IPS-15b (cell line): Measurements from ENCODE around the gene CGB8.
"Not testable (repeated sequence)": the region's sequence is repeated elsewhere in the genome, so short reads cannot be mapped to it uniquely, and the experiment has no call there.

Experiments
- H3K27me3 ChIP-seq: one replicate; pipeline ENCODE4 v1.6.1; 2013; ENCODE audit warnings: low read length; ENCODE audit not compliant: control insufficient read depth, insufficient read depth
- H3K36me3 ChIP-seq: one replicate; pipeline ENCODE4 v1.6.1; 2013; ENCODE audit warnings: low read length; ENCODE audit not compliant: control insufficient read depth, insufficient read depth
- H3K4me1 ChIP-seq: one replicate; pipeline ENCODE4 v1.6.1; 2013; ENCODE audit warnings: mild to moderate bottlenecking, low read length; ENCODE audit not compliant: control insufficient read depth, insufficient read depth
- H3K4me3 ChIP-seq: one replicate; pipeline ENCODE4 v1.5.1; 2013; ENCODE audit warnings: low read depth, low read length
- H3K9ac ChIP-seq: one replicate; pipeline ENCODE4 v1.6.1; 2013; ENCODE audit warnings: low read depth, mild to moderate bottlenecking, low read length
- H3K9me3 ChIP-seq: one replicate; pipeline ENCODE4 v1.6.1; 2013; ENCODE audit warnings: mild to moderate bottlenecking, low read length; ENCODE audit not compliant: control insufficient read depth, insufficient read depth

Gene CGB8

GRCh38 chr19:49080392-49080791 is 31.5 kb upstream of the CGB8 start:
- peaks cover 1% of the 10 kb centered on the region for H3K36me3 ChIP-seq
- no peak overlapping the region for H3K4me3 ChIP-seq
- no peaks in the 10 kb centered on the region for H3K4me1 ChIP-seq
- H3K9me3 ChIP-seq: no peaks in the 10 kb centered on the region
- no peak overlapping the region for H3K9ac ChIP-seq
- no peaks in the 10 kb centered on the region for H3K27me3 ChIP-seq

GRCh38 chr19:49074869-49075268 is 26.0 kb upstream of the CGB8 start:
- not testable (repeated sequence) for H3K36me3 ChIP-seq, H3K4me3 ChIP-seq, H3K9ac ChIP-seq, H3K9me3 ChIP-seq, H3K4me1 ChIP-seq
- peaks cover 33% of the 10 kb centered on the region for H3K27me3 ChIP-seq

- Histone ChIP-seq H3K4me3 (no peak overlapping the region), H3K36me3 (no peaks in the 10 kb centered on the region), H3K9me3 (no peaks in the 10 kb centered on the region), H3K27me3 (peaks cover 44% of the 10 kb centered on the region), H3K4me1 (no peaks in the 10 kb centered on the region), H3K9ac (no peak overlapping the region)
Measured at GRCh38 chr19:49073514-49074378, 24.8 kb upstream of the CGB8 start.

- Histone ChIP-seq H3K9me3 (no peaks in the 10 kb centered on the region), H3K27me3 (peaks cover 58% of the 10 kb centered on the region), H3K36me3 (no peaks in the 10 kb centered on the region), H3K9ac (no peak overlapping the region), H3K4me1 (no peaks in the 10 kb centered on the region), H3K4me3 (no peak overlapping the region)
Measured at GRCh38 chr19:49071860-49072547, 23.1 kb upstream of the CGB8 start.

- peaks cover 6% of the 10 kb centered on the region for H3K4me1 ChIP-seq
- no peak overlapping the region for H3K4me3 ChIP-seq
- H3K9ac ChIP-seq: no peak overlapping the region
- H3K36me3 ChIP-seq: no peaks in the 10 kb centered on the region
- no peaks in the 10 kb centered on the region for H3K9me3 ChIP-seq
- H3K27me3 ChIP-seq: peaks cover 74% of the 10 kb centered on the region
Measured at GRCh38 chr19:49070416-49070815, 21.5 kb upstream of the CGB8 start.

- no peak overlapping the region for H3K4me3 ChIP-seq
- H3K27me3 ChIP-seq: peaks cover 74% of the 10 kb centered on the region
- H3K9ac ChIP-seq: no peak overlapping the region
- peaks cover 8% of the 10 kb centered on the region for H3K4me1 ChIP-seq
- no peaks in the 10 kb centered on the region for H3K36me3 ChIP-seq
- H3K9me3 ChIP-seq: no peaks in the 10 kb centered on the region
Measured at GRCh38 chr19:49069026-49069425, 20.1 kb upstream of the CGB8 start.

- peaks cover 61% of the 10 kb centered on the region for H3K27me3 ChIP-seq
- H3K36me3 ChIP-seq: no peaks in the 10 kb centered on the region
- no peaks in the 10 kb centered on the region for H3K9me3 ChIP-seq
- no peak overlapping the region for H3K4me3 ChIP-seq
- H3K9ac ChIP-seq: no peak overlapping the region
- peaks cover 9% of the 10 kb centered on the region for H3K4me1 ChIP-seq
Measured at GRCh38 chr19:49067554-49067953, 18.6 kb upstream of the CGB8 start.

GRCh38 chr19:49065905-49066512 is 17.1 kb upstream of the CGB8 start:
- Histone ChIP-seq H3K4me3 (peak overlapping the region; percentile 43), H3K9me3 (no peaks in the 10 kb centered on the region), H3K9ac (no peak overlapping the region), H3K27me3 (peaks cover 54% of the 10 kb centered on the region), H3K4me1 (peaks cover 9% of the 10 kb centered on the region), H3K36me3 (no peaks in the 10 kb centered on the region)

GRCh38 chr19:49064768-49065611 is 16.1 kb upstream of the CGB8 start, which contains the start of gene NTF4:
NTF4 (minus strand) TSS chr19:49064818; CDS start chr19:49061997, 2,821 bp downstream.
- Histone ChIP-seq H3K9ac (peak within 1 kb of the TSS; percentile 65), H3K9me3 (no peaks in the 10 kb centered on the region), H3K27me3 (peaks cover 45% of the 10 kb centered on the region), H3K36me3 (no peaks in the 10 kb centered on the region), H3K4me3 (peak within 1 kb of the TSS; percentile 43), H3K4me1 (peaks cover 9% of the 10 kb centered on the region)

- H3K9ac ChIP-seq: no peak overlapping the region
- H3K27me3 ChIP-seq: peaks cover 41% of the 10 kb centered on the region
- peaks cover 9% of the 10 kb centered on the region for H3K4me1 ChIP-seq
- peak overlapping the region; percentile 43 for H3K4me3 ChIP-seq
- H3K9me3 ChIP-seq: no peaks in the 10 kb centered on the region
- no peaks in the 10 kb centered on the region for H3K36me3 ChIP-seq
Measured at GRCh38 chr19:49064029-49064629, 15.2 kb upstream of the CGB8 start.

GRCh38 chr19:49061445-49061844 is 12.5 kb upstream of the CGB8 start:
- Histone ChIP-seq H3K9me3 (no peaks in the 10 kb centered on the region), H3K9ac (no peak overlapping the region), H3K4me3 (no peak overlapping the region), H3K4me1 (peaks cover 9% of the 10 kb centered on the region), H3K36me3 (no peaks in the 10 kb centered on the region), H3K27me3 (peaks cover 44% of the 10 kb centered on the region)
